ENCODE measurements around the gene SIRPA.

DNA sequence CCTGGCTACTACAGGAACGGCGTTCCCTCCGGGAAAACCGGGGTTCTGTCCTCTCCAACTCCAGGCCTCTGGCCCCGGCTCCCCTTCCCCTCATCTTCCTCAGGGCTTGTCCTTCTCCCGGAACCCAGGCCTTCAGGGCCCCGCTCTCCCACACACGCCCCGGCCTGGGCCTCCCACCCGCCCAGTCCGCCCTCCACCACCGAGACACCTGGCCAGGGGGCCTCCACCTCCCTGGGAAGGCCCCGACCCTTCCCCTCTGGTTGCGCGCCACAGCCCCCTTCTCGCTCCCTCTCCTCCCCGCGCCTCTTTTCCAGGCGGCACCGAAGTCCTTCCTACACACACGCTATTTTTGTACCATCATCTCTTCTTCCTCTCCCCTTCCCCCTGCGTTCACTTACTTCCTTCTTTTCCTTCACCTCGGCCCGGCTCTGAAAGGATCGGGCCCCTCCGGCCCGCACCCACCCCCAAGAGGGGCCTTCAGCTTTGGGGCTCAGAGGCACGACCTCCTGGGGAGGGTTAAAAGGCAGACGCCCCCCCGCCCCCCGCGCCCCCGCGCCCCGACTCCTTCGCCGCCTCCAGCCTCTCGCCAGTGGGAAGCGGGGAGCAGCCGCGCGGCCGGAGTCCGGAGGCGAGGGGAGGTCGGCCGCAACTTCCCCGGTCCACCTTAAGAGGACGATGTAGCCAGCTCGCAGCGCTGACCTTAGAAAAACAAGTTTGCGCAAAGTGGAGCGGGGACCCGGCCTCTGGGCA lies 1.3 kb upstream of the SIRPA start:
- TF ChIP-seq CTCF (IDR thresholded peaks at IDR 0.05; ENCODE audit: poor library complexity) (no peak), EZH2 (IDR thresholded peaks at IDR 0.05; ENCODE audit: borderline replicate concordance) (no peak)
